HepG2 (cell line): ENCODE data around the gene ATP13A2. TPM values are rescaled to one million over a fixed set of nuclear protein-coding genes. Genes with fewer than 3 reads are reported as not detected.
A peak's percentile ranks its signal among the peaks of the same experiment; 100 is the strongest.

ENCODE experiments used
- CBFB ChIP-seq: sonication (generic); formaldehyde crosslinking; IDR thresholded peaks from 2 replicates; pipeline ENCODE4 v1.4.0; 2020; ENCODE audit warnings: missing genetic modification reagents
- HDAC2 ChIP-seq: sonication (generic); formaldehyde crosslinking; IDR thresholded peaks from 2 replicates; pipeline ENCODE4 v1.4.0; 2020; ENCODE audit warnings: missing genetic modification reagents
- RAD51 ChIP-seq: fragments of 450-650 bp; IDR thresholded peaks from 2 replicates; pipeline ENCODE4 v1.6.1; 2016; ENCODE audit warnings: borderline replicate concordance
- SP4 ChIP-seq: sonication (generic); formaldehyde crosslinking; IDR thresholded peaks from 2 replicates; pipeline ENCODE4 v1.8.1; 2023; ENCODE audit warnings: mild to moderate bottlenecking, missing genetic modification reagents
- SRSF4 ChIP-seq: fragments of 200-400 bp; formaldehyde crosslinking; IDR thresholded peaks from one replicate; pipeline ENCODE4 v1.6.1; 2018; ENCODE audit warnings: mild to moderate bottlenecking, low read depth, low read length, moderate library complexity; ENCODE audit not compliant: poor library complexity, severe bottlenecking
- WIZ ChIP-seq: sonication (generic); formaldehyde crosslinking; IDR thresholded peaks from 2 replicates; pipeline ENCODE4 v1.5.1; 2020; ENCODE audit warnings: mild to moderate bottlenecking, missing genetic modification reagents
- ZMYM3 ChIP-seq: sonication (generic); formaldehyde crosslinking; IDR thresholded peaks from 2 replicates; pipeline ENCODE4 v1.5.1; 2020; ENCODE audit warnings: mild to moderate bottlenecking, missing genetic modification reagents
- ZNF598 ChIP-seq: sonication (generic); formaldehyde crosslinking; IDR thresholded peaks from 2 replicates; pipeline ENCODE4 v1.5.1; 2020; ENCODE audit warnings: mild to moderate bottlenecking, missing genetic modification reagents, borderline replicate concordance
- ZNF629 ChIP-seq: sonication (generic); formaldehyde crosslinking; conservative IDR thresholded peaks from 2 replicates; pipeline ENCODE4 v1.5.0; 2020; ENCODE audit warnings: missing genetic modification reagents
- ZNF678 ChIP-seq: sonication (generic); formaldehyde crosslinking; IDR thresholded peaks from 2 replicates; pipeline ENCODE4 v1.4.0; 2020; ENCODE audit warnings: mild to moderate bottlenecking, missing genetic modification reagents
- ZNF878 ChIP-seq: sonication (generic); formaldehyde crosslinking; IDR thresholded peaks from 2 replicates; pipeline ENCODE4 v1.8.1; 2023; ENCODE audit warnings: mild to moderate bottlenecking, missing genetic modification reagents, moderate library complexity
- ZSCAN21 ChIP-seq: sonication (generic); formaldehyde crosslinking; IDR thresholded peaks from 2 replicates; pipeline ENCODE4 v1.8.0; 2022; ENCODE audit warnings: mild to moderate bottlenecking, missing genetic modification reagents, moderate library complexity, borderline replicate concordance
- polyA plus RNA-seq, 8 experiments: library from polyadenylated mRNA; depleted of rRNA in 3 of 8; stranded (reverse) in 7 of 8; unstranded in 1 of 8; fragments of >200 nt; fragmentation: Illumina TruSeq in 4 of 8; extraction: Trizol in 4 of 8; gene quantifications; 2 replicates each; pipeline versions ENCODE4 v1.2.1 to v1.2.3, GENCODE V29; 2011 to 2016; ENCODE audit warnings: low read depth in 4 of 8, missing spikeins in 1 of 8, mixed read lengths in 1 of 8; ENCODE audit not compliant: insufficient read depth in 1 of 8
- total RNA-seq, 5 experiments: library from RNA; depleted of rRNA; stranded (reverse); fragments of >200 nt; fragmentation: Illumina TruSeq; extraction: Trizol; gene quantifications; 2 replicates each; pipeline ENCODE4 v1.2.3, GENCODE V29; 2016; ENCODE audit warnings: low read depth in 1 of 5
- TF ChIP-seq, protein P1 (sequence below): sonication (generic); formaldehyde crosslinking; IDR thresholded peaks from 2 replicates; pipeline ENCODE4 v1.4.0; 2020; ENCODE audit warnings: mild to moderate bottlenecking, missing genetic modification reagents
- TF ChIP-seq, protein P2 (sequence below): sonication (generic); formaldehyde crosslinking; IDR thresholded peaks from 2 replicates; pipeline ENCODE4 v1.8.0; 2022; ENCODE audit warnings: missing genetic modification reagents, low read depth, mild to moderate bottlenecking, borderline replicate concordance
- TF ChIP-seq, protein P3 (sequence below): sonication (generic); formaldehyde crosslinking; IDR thresholded peaks from 2 replicates; pipeline ENCODE4 v1.9.0; 2022; ENCODE audit warnings: missing genetic modification reagents, mild to moderate bottlenecking, borderline replicate concordance
- TF ChIP-seq, protein P4 (sequence below): sonication (generic); formaldehyde crosslinking; IDR thresholded peaks from 2 replicates; pipeline ENCODE4; 2020; ENCODE audit warnings: missing genetic modification reagents, mild to moderate bottlenecking, borderline replicate concordance
- TF ChIP-seq, protein P5 (sequence below): sonication (generic); formaldehyde crosslinking; IDR thresholded peaks from 2 replicates; pipeline ENCODE4 v1.9.0; 2021; ENCODE audit warnings: mild to moderate bottlenecking, missing genetic modification reagents

ATP13A2 gene
- total and polyA plus RNA-seq, 2 of the 13 experiments (the other 11 are each of a cell fraction or from before 2014, with no cell fraction given) = 13.2 to 16.2 TPM

DNA sequence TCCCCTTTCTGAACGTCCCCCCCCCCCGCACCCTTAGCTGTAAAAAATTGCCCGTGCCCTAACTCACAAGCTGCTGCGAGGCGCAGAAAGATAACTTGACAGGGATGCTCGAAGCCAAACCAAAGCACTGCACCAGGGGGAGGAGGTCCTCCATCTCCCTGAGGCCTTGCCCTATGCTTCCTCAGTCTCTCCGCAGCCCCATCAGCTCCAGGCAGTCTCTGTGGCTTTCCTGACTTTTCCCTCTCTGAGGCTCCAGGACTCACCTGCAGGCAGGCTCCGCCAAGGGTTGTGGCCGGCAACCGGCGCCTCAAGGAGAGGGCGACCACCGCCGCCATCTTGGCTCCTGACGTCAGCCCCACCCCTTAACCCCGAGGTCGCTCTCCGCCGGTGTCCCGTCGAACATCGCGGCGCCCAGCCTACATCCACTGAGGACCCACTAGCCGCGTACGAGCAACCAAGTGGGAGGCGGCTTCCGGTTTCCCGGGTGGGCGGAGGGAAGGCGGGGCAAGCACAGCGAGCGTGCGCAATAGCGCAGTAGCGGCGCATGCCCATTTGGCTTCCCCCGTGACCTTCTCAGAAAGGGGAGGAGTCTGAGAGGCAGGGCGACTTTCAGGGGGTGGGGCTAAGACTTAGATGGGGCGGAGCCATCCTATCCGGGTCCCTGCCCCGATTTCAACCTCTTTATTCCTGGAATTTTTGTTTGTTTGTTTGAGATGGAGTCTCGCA lies 42.1 kb upstream of the ATP13A2 start, which contains the start of gene SDHB (continued):
- TF ChIP-seq ZNF678 (CRISPR knock-in tag) (no peak), ZNF629 (CRISPR knock-in tag) (no peak), SP4 (CRISPR knock-in tag) (peak; percentile 90), HDAC2 (CRISPR knock-in tag) (no peak; the same call in 1 of the 2 replicates), CBFB (CRISPR knock-in tag) (no peak), ZNF598 (CRISPR knock-in tag) (no peak), ZSCAN21 (CRISPR knock-in tag) (no peak), ZMYM3 (CRISPR knock-in tag) (no peak; the same call in 1 of the 2 replicates), RAD51 (no peak), ZNF878 (CRISPR knock-in tag) (no peak), SRSF4 (no peak), WIZ (CRISPR knock-in tag) (no peak)
- TF ChIP-seq, protein P1, sequence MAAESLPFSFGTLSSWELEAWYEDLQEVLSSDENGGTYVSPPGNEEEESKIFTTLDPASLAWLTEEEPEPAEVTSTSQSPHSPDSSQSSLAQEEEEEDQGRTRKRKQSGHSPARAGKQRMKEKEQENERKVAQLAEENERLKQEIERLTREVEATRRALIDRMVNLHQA (CRISPR knock-in tag) = no peak
- TF ChIP-seq, protein P2, sequence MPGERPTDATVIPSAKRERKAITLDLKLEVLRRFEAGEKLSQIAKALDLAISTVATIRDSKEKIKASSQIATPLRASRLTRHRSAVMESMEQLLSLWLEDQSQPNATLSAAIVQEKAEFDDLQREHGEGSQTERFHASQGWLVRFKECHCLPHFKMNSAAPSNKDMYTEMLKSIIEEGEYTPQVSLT (CRISPR knock-in tag) = no peak
- TF ChIP-seq, protein P3, sequence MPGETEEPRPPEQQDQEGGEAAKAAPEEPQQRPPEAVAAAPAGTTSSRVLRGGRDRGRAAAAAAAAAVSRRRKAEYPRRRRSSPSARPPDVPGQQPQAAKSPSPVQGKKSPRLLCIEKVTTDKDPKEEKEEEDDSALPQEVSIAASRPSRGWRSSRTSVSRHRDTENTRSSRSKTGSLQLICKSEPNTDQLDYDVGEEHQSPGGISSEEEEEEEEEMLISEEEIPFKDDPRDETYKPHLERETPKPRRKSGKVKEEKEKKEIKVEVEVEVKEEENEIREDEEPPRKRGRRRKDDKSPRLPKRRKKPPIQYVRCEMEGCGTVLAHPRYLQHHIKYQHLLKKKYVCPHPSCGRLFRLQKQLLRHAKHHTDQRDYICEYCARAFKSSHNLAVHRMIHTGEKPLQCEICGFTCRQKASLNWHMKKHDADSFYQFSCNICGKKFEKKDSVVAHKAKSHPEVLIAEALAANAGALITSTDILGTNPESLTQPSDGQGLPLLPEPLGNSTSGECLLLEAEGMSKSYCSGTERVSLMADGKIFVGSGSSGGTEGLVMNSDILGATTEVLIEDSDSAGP (CRISPR knock-in tag) = peak; percentile 88
- TF ChIP-seq, protein P4, sequence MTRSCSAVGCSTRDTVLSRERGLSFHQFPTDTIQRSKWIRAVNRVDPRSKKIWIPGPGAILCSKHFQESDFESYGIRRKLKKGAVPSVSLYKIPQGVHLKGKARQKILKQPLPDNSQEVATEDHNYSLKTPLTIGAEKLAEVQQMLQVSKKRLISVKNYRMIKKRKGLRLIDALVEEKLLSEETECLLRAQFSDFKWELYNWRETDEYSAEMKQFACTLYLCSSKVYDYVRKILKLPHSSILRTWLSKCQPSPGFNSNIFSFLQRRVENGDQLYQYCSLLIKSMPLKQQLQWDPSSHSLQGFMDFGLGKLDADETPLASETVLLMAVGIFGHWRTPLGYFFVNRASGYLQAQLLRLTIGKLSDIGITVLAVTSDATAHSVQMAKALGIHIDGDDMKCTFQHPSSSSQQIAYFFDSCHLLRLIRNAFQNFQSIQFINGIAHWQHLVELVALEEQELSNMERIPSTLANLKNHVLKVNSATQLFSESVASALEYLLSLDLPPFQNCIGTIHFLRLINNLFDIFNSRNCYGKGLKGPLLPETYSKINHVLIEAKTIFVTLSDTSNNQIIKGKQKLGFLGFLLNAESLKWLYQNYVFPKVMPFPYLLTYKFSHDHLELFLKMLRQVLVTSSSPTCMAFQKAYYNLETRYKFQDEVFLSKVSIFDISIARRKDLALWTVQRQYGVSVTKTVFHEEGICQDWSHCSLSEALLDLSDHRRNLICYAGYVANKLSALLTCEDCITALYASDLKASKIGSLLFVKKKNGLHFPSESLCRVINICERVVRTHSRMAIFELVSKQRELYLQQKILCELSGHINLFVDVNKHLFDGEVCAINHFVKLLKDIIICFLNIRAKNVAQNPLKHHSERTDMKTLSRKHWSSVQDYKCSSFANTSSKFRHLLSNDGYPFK (CRISPR knock-in tag) = peak; percentile 93; the same call in 1 of the 2 replicates
- TF ChIP-seq, protein P5, sequence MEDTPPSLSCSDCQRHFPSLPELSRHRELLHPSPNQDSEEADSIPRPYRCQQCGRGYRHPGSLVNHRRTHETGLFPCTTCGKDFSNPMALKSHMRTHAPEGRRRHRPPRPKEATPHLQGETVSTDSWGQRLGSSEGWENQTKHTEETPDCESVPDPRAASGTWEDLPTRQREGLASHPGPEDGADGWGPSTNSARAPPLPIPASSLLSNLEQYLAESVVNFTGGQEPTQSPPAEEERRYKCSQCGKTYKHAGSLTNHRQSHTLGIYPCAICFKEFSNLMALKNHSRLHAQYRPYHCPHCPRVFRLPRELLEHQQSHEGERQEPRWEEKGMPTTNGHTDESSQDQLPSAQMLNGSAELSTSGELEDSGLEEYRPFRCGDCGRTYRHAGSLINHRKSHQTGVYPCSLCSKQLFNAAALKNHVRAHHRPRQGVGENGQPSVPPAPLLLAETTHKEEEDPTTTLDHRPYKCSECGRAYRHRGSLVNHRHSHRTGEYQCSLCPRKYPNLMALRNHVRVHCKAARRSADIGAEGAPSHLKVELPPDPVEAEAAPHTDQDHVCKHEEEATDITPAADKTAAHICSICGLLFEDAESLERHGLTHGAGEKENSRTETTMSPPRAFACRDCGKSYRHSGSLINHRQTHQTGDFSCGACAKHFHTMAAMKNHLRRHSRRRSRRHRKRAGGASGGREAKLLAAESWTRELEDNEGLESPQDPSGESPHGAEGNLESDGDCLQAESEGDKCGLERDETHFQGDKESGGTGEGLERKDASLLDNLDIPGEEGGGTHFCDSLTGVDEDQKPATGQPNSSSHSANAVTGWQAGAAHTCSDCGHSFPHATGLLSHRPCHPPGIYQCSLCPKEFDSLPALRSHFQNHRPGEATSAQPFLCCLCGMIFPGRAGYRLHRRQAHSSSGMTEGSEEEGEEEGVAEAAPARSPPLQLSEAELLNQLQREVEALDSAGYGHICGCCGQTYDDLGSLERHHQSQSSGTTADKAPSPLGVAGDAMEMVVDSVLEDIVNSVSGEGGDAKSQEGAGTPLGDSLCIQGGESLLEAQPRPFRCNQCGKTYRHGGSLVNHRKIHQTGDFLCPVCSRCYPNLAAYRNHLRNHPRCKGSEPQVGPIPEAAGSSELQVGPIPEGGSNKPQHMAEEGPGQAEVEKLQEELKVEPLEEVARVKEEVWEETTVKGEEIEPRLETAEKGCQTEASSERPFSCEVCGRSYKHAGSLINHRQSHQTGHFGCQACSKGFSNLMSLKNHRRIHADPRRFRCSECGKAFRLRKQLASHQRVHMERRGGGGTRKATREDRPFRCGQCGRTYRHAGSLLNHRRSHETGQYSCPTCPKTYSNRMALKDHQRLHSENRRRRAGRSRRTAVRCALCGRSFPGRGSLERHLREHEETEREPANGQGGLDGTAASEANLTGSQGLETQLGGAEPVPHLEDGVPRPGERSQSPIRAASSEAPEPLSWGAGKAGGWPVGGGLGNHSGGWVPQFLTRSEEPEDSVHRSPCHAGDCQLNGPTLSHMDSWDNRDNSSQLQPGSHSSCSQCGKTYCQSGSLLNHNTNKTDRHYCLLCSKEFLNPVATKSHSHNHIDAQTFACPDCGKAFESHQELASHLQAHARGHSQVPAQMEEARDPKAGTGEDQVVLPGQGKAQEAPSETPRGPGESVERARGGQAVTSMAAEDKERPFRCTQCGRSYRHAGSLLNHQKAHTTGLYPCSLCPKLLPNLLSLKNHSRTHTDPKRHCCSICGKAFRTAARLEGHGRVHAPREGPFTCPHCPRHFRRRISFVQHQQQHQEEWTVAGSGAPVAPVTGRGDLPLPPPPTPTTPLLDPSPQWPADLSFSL (CRISPR knock-in tag) = no peak
